ENCODE measurements around the gene NUDT19. TPM values are rescaled to one million over a fixed set of nuclear protein-coding genes. Genes with fewer than 3 reads are reported as not detected.

Gene NUDT19
- total and polyA plus RNA-seq, 9 of the 15 experiments (the other 6 are each of a cell fraction or from before 2014, with no cell fraction given), result 9.6 to 38.6 (median 14.4) TPM

- 69% methylated on average over 5 of the region's 5 CpGs for WGBS (ENCODE audit: insufficient coverage, low coverage, missing lambda C conversion rate)
- in situ Hi-C loops (cut with MboI), result no loop called here
- Histone ChIP-seq H3K9me1 (ENCODE audit: control insufficient read depth, insufficient read depth, low read length) (no peaks in the 10 kb centered on the region), H3K27ac (ENCODE audit: extremely low read depth, low read depth, low read length) (no peak overlapping the region), H3K36me3 (ENCODE audit: control insufficient read depth, insufficient read depth, low read length) (peaks cover 19% of the 10 kb centered on the region; the same call in 2 of the 3 replicates), H3K9me3 (replicated peaks; ENCODE audit: control insufficient read depth, insufficient read depth, low read depth, low read length) (no peaks in the 10 kb centered on the region), H3K4me3 (no peak overlapping the region), H4K20me1 (replicated peaks; ENCODE audit: control insufficient read depth, insufficient read depth, low read length) (no peaks in the 10 kb centered on the region), H2AFZ (ENCODE audit: low read depth, low read length) (no peak overlapping the region), H3K79me2 (ENCODE audit: control insufficient read depth, insufficient read depth, low read length) (no peaks in the 10 kb centered on the region), H3K4me1 (replicated peaks in 1 of 2; ENCODE audit: control insufficient read depth in 2 of 2, insufficient read depth in 2 of 2, low read length in 2 of 2) (no peaks in the 10 kb centered on the region; a peak in 2 of 5 replicates), H3K4me2 (ENCODE audit: insufficient read depth, low read length) (no peak overlapping the region), H3K27me3 (ENCODE audit: control insufficient read depth in 2 of 2, insufficient read depth in 2 of 2, low read length in 2 of 2) (no peaks in the 10 kb centered on the region), H3K9ac (ENCODE audit: insufficient read depth in 1 of 2, low read depth in 2 of 2, low read length in 2 of 2) (no peak overlapping the region)
- DNase-seq (ENCODE audit: extremely low read depth in 1 of 4, low spot score in 3 of 4), result no peak
- ChIA-PET CTCF (ENCODE audit: low intra/inter-chr PET ratio) (no interaction called here), POLR2A (interaction anchor here (1.2 to 1.5 kb wide), 2 partner anchors 9 to 11 kb away, joined by 4 read pairs; no protein-coding TSS in a partner anchor)
- no peak for ATAC-seq
- TF ChIP-seq MAFF (IDR thresholded peaks at IDR 0.05; ENCODE audit: low read length), result no peak
- TF ChIP-seq ZNF57 (CRISPR knock-in tag; IDR thresholded peaks at IDR 0.05), result no peak
- no peak for TF ChIP-seq MITF (IDR thresholded peaks at IDR 0.05)
- TF ChIP-seq, protein P1, sequence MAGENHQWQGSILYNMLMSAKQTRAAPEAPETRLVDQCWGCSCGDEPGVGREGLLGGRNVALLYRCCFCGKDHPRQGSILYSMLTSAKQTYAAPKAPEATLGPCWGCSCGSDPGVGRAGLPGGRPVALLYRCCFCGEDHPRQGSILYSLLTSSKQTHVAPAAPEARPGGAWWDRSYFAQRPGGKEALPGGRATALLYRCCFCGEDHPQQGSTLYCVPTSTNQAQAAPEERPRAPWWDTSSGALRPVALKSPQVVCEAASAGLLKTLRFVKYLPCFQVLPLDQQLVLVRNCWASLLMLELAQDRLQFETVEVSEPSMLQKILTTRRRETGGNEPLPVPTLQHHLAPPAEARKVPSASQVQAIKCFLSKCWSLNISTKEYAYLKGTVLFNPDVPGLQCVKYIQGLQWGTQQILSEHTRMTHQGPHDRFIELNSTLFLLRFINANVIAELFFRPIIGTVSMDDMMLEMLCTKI (IDR thresholded peaks at IDR 0.05; ENCODE audit: partially characterized antibody), result no peak
- no peak for TF ChIP-seq ZFP30 (CRISPR knock-in tag; IDR thresholded peaks at IDR 0.05; ENCODE audit: borderline replicate concordance)
- TF ChIP-seq HDAC3 (IDR thresholded peaks at IDR 0.05; ENCODE audit: borderline replicate concordance, partially characterized antibody), result no peak
- intact Hi-C loops (cut with micrococcal nuclease), result no loop called here
- FAIRE-seq, result no peak
- no TSS peak for BruUV-seq (replicated peaks)
These were observed 25.9 kb downstream of the NUDT19 start for GRCh38 chr19:32717496-32717895.

Data from K562 (cell line).